Stimulated activated CD4-positive, alpha-beta T cell treated with anti-CD3 and anti-CD28 coated beads, Interleukin-1b, Interleukin-23, amount 100 ng/mL, for 1 hour (primary cell): ENCODE data around the gene RERE.
"Not testable (repeated sequence)": the region's sequence is repeated elsewhere in the genome, so short reads cannot be mapped to it uniquely, and the experiment has no call there.

Experiments used
- DNase-seq, 2 donors: peaks; one replicate each; pipeline ENCODE4 v3.0.0-alpha.2; 2020; ENCODE audit warnings: low read depth in 2 of 2

Gene RERE

DNA sequence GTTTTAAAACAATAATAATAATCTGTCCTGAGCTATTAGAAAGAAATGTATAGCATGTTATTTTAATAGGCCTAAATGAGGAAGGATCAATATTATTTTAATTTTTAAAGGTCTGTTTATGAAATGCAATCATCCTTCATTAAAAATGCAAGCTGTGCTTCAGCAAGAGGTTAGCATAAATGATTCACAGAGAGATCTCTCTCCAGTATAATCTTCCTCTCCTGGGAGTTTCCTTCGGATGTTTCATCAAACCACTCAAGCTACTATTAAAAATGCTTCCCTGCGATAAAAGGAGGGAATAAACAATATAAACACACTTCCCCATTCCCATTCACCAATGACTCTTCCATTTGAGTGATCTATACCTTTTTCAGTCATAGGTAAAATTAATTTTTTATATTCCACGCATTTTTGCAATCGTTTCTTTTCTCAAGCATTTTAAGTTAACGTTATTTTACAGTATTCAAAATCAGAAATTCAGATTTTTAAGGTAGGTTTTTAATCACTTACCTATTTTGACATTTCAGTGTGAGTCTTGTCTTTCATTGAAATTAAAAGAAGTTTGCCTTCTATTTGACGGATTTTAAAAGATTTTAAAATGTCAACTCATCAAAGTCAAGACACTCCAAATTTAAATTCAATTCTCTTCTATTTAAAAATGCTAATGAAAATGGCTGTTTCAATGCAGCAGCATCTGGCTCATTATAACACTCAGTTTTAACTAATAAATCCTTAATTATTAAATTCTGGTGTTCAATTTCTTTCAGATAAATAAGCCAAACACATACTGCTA lies 64.3 kb downstream of the RERE start:
- no peak for DNase-seq

DNA sequence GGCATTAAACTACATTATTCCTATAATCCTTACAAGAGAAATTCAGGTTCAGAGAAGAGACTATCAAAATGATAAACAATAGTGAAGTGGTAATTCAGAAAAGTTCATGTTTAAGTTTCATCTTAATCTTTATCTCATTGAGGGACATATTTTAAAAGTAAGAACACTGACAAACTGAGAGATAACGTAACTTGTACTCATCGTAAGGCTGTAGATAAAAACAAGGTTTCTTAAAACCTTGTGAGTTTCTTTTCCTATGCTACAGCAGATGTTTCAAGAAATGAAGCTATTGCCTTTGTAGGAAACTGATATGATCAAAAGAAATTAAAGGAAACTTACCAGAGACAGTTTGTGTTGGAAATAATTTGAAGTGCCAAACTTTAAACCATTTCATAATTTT lies 65.0 kb downstream of the RERE start:
- no peak for DNase-seq

DNA sequence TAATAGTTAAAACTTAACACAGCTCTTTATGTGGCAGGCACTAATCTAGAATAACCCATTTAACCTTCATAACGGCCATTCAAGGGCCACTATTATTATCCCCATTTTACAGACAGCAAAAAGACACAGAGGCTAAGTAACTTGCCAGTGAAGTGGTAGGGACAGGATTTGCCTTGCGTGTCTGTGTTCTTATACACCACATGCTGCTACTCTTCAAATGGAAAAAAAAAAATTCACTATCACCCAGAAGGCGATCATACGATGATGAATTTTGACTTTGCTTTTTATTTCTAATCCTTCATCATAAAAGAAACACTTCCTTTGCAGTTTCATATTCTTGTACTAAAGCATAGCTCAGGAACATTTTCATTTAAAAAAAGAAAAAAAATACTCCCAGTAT lies 65.5 kb downstream of the RERE start:
- no peak for DNase-seq

DNA sequence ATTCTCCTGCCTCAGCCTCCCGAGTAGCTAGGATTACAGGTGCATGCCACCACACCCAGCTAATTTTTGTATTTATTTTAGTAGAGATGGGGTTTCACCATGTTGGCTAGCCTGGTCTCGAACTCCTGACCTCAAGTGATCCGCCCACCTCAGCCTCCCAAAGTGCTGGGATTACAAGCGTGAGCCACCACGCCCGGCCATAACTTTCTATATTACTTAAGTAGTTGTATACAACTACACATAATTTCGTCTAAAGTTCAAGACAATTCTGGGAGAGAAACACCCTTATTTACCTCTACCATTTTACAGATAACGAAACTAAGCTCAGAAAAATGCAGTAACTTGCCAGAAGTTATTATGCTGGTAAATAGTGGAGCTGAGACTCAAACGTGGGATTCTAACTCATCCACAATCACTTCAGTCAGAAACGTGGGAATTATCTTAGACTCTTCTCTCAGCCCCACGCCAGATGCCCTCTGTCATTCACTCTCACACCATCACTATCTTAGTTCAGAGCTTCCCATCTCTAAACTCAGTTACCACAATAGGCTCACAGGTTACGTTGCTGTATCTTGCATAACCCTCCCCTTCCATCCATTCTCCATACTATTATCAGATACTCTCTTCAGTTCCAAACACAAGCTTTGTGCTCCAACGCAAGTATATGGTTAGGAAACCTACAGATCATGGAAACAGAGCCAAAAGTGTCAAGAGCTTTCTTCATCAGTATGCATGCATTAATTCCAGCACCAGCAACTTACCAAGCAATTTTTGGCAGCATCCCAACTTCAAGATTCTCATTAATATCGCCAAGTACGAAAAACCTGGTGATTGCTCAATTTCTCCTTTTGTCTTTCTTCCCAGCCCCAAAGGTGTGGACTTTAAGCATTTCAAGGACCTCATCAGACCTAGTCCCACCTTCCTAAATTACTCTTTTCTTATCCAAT lies 69.3 kb downstream of the RERE start:
- no peak for DNase-seq

DNA sequence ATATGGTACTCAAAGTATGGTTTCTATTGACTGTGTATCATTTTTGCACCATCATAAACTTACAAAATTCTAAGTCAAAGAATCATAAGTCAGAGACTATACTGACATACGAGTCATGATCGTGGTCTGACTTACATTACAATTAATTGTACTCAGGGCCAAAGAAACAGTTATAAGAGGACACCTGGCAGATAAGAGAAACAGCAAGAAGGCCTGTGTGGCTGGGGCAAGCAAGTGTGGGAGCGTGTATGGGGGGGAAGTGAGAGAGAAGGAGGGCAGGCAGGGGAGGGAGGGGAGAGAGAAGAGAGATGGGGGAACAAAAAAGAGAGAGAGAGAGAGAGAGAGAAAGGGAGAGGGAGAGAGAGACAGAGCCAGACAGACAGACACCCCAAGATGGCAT lies 70.9 kb downstream of the RERE start:
- DNase-seq, result no peak

DNA sequence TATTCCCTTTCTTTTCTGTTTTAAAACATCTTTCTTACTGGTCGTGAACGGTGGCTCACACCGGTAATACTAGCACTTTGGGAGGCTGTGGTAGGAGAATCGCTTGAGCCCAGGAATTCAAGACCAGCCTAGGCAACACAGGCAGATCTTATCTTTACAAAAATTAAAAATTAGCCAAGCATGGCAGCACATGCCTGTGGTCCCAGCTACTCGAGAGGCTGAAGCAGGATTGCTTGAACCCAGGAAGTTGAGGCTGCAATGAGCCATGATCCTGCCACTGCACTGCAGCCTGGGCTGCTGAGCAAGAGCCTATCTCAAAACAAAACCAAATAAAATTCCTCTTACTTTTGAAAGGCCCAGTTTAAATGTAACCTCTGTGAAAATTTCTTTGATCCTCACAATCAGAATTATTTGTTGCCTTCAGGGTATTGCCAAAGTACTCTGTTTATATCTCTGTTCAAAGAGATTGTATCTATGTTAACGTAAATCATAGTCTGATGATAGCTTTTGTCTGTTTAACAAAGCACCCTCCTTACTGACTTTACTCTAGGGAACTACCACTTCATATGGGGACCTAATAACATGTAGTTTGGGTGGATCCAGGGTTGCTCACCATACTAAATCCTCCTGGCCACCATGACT lies 71.6 kb downstream of the RERE start:
- DNase-seq, result no peak

DNA sequence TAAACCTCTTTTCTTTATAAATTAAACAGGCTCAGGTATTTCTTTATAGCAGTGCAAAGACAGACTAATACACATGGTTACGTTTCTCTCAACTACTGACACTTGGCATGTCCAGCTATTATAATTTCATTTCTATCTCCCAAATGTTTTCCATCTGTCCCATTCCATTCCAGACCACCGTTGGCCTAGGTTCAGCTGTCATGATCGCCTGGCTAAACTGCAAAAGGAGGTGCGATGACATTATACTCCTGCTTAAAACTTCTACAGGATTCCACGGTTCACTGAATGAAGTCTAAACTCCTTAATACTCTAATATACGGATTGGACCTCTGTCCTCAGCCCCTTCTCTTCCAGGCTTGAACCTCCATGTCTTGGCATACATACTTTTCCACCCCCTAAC lies 72.1 kb downstream of the RERE start:
- DNase-seq, result no peak

DNA sequence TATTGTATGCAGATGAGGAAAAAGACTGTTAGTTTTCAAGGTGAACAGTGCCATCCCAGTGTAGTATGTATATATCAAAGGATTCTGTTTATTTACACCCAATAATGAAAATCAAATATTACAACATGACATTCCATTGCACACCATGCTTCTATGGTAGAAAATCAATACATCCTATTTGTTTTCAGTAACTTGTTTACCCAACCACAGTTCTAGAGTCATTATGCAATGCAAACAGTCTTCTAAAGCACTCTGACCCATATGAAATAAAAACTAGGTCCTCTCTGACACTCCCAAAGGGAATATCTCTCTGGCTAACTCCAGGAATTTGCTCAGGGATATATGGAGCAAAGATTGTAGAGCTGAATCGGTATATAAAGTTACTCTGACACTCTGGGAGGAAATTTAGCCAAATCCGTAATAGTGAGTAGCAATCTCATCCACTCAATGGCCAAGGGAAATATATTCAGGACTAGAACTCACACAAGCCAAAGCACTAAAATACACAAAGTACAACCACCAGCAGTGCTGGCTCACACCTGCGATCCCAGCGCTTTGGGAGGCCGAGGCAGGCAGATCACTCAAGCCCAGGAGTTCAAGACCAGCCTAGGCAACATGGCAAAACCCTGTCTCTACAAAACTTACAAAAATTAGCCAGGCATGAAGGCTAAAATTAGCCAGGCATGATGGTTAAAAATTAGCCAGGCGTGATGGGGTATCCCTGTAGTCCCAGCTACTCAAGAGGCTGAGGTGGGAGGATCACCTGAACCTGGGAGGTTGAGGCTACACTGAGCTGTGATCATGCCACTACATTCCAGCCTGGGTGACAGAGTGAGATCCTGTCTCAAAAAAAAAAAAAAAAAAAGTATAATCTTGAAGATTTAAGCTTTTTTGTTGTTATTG lies 75.2 kb downstream of the RERE start:
- DNase-seq, result no peak

DNA sequence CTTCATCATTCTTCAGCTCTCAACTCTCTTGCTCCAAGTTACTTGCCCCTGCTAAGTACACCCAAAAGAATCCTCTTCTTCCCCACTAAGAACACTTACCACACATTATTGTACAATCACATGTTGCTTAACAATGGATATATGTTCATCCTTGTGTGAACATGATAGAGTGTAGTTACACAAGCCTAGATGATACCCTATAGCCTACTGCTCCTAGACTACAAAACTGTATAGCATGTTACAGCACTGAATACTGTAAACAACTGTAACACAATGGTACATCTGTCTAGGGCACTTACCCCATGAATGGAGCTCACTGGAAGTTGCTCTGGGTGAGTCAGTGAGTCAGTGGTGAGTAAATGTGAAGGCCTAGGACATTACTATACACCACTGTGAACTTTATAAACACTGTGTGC lies 77.4 kb downstream of the RERE start:
- no peak for DNase-seq

DNA sequence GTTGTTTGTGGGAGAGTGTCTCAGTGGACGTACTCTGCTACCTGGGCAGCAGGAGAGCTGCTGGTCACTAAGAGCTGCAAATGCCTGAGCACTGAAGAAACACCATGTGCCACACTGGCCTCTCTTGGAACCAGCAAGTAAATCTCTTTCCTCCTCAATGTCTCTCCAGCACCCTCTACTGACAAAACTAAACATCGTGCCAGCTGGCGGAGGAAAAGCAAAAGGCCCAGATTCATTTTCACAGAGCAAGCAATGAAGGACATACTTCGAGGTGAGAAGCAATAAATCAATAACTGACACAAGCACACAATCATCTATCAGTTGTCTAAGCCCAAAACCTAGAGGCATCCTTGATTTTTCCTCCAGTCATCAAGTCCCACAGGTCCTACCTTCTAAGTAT lies 78.1 kb downstream of the RERE start:
- DNase-seq, result no peak

DNA sequence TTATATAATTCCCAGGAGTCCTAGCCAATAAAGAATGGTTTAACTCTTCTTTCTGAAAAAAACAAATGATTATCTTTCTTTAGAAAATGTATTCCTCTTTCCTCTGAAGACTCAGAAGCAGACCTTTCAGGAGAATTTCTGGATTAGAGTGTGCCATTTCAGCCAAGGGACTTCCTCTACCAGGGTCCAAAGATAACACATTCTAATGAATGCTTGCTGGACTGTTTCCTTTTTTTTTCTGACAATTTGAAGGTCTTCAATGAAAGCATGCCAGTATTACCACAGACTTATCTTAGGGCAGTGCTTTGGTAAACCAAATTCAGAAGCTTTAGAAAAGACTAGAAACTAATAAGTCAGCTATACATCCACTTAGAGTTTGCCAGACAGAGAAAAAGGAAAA lies 80.5 kb downstream of the RERE start:
- no peak for DNase-seq

DNA sequence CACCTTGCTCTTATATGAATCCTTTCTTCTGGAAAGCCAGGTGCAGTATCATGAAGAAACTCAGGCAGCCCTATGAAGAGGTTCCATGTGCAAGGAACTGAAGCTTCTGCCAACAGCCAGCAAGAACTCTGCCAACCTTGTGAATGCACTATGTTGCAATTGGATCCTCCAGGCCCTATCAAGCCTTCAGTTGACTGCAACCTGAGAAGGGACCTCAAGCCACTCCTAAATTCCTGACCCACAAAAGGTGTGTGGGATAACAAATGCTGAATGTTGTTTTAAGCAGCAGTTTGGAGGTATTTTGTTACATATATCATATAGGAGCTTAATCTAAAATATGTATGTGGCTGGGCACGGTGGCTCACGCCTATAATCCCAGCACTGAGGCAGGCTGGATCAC lies 84.0 kb downstream of the RERE start:
- DNase-seq, result no peak

DNA sequence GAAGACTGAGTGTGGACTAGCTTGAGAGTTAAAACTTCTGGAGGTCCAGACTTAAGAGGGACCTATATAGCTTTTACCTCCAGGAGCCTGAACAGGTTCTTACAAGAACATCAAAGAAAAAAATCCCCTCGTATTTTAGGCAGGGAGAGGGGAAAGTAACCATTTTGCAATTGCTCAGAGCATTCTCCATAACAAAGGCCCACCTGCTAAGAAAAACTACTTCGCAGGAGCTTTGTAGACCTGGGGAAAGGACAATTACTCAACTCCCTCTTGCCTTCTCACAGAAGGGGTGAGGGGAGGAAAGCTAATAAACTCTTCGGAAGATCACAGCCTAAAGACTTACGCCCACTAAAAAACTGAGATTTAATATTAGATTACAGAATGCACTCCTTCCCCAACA lies 86.3 kb downstream of the RERE start:
- no peak for DNase-seq

DNA sequence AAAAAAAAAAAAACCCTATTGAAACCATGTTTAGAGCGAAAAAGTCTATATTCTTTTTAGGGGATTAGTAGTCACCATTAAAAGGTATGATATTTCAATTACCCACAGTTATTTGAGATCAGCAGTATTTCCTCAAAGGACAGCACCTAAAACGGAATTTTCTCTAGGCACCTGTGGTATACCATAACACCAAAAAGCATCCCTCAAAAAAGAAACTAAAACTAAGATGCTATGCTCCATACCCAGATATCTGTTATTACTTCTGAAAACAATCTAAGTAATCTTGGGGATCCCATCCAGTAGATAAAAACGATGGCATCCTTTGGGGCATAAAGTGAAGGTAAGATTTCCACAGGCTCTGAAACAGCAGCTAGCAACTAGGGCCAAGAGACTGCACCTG lies 89.0 kb downstream of the RERE start:
- DNase-seq, result no peak

DNA sequence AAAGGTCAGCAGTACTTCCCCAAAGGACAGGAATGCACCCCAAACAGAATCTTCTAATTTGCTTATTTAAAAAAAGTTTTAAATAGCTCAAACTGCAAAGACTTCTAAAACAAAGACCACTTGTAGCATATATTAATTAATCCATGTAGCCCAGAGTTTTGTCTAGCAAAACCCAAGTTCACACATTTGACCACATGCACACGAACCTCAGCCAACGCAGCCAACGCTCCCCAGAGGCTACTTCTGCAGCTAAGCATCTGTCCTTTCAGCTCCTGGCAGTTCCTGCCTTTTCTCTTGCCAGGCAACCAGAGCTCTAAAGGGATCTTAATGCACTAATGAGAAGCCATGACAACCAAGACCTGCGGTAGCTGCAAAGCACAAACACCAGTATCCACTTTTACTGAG lies 89.6 kb downstream of the RERE start:
- no peak for DNase-seq

DNA sequence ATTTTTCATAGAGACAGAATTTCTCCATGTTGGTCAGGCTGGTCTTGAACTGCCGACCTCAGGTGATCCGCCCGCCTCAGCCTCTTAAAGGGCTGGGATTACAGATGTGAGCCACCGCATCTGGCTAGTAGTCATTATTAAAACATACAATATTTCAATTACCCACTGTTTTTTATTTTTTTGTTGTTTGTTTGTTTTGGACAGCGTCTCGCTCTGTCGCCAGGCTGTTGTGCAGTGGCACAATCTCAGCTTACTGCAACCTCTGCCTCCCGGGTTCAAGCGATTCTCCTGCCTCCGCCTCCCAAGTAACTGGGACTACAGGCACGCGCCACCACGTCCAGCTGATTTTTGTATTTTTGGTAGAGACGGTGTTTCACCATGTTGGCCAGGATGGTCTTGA lies 90.1 kb downstream of the RERE start:
- not testable (repeated sequence) for DNase-seq

DNA sequence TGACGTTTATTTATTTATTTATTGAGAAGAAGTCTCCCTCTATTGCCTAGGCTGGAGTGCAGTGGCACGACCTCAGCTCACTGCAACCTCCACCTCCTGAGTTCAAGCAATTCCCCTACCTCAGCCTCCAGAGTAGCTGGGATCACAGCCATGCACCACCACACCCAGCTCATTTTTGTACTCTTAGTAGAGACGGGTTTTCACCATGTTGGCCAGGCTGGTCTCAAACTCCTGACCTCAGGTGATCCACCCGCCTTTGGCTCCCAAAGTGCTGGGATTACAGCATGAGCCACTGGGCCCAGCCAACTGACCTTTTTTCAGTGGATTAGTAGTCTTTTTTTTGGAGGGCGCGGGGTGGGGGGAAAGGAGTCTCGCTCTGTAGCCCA lies 90.6 kb downstream of the RERE start:
- not testable (repeated sequence) for DNase-seq

DNA sequence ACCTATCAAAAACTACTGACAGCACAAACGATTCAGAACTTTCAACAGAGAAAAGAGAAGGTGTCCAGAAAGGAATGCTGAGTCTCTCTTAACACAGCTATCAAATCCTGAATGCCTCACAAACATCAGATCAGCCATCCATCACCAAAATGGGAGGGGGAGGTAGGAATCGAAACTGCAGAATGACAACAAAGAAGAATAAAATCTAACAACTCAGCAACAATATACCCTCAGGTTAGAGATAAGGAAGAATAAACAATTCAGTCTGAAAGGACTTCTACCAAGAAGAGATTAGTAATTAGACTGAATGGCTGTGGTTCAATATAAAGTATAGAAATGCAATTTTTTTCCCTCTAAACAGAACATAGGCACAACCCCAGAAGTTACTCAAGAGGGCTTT lies 94.4 kb downstream of the RERE start:
- no peak for DNase-seq

DNA sequence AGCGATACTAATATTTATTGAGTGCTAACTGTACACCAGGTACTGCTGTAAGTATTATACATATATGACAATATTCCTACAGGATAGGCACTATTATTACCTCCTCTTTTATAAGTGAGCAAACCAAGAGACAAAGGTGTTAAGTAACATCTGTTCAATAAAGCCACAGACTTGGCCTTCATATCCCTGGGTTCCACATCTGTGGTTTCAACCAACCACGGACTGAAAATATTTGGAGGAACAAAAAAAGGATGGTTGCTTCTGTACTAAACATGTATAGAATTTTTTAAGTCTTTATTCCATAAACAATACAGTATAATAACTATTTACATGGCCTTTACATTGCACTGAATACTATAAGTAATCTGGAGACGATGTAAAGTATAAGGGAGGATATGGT lies 95.1 kb downstream of the RERE start:
- DNase-seq, result no peak

DNA sequence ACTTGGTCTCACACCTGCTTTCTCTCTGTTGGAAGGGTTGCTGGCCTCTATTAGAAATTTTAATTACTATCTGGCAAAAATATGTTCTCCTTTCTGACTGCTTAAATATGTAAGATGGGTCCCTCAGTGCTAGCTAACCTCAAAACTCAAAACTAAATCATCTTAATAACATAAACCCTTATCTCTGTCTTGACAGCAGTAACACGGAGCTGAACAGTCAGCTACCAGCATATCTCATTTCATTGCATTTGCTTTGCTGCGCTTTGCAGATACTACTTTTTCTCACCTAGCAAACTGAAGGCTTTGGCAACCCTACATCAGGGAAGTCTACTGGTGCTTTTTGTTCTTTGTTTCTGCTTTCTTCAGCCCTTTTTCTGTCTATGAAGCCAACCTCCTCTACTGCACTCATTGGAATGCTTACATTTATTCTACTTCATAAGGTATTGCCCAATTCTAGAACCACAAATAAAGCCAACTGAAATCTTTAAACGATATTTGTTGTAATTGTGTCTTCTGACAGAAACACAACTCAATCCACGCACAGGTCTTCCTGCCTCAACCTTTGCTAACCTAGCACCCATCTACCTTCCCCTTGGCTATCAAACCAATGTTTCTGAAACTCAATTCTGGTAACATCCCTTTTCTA lies 95.6 kb downstream of the RERE start:
- no peak for DNase-seq

DNA sequence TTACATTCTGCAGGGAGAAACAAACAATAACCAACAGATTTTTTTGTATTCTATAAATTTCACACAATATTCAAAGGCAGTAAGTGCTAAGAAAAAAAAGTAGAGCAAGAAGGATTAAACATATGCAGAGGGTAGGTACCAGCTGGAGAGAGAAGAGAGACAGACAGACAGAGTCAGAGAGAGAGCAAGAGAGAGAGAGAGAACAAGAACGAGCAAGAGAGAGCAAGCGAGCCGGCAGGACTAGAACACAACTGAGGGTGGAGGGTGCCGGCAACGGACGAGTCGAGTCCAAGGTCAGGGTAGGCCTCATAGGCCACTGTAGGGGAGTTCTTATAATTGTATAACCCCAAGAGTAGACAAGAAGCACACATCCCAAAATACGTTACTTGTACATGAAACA lies 97.1 kb downstream of the RERE start:
- DNase-seq, result no peak
